SK-N-SH treated with all-trans-retinoic acid at 6 μM for 48 hours (cell line): ENCODE data around the gene ZIC5.

Source experiments
- ARNTL ChIP-seq: fragments of 450-650 bp; formaldehyde crosslinking; IDR thresholded peaks from 2 replicates; pipeline ENCODE4 v1.5.0; 2020; ENCODE audit warnings: low read depth, mild to moderate bottlenecking, moderate library complexity, borderline replicate concordance
- CSDC2 ChIP-seq: fragments of 250-450 bp; sonication (Bioruptor Pico); IDR thresholded peaks from 2 replicates; pipeline ENCODE4 v1.5.0; 2020; ENCODE audit warnings: mild to moderate bottlenecking, moderate library complexity
- ESRRG ChIP-seq: fragments of 250-450 bp; sonication (Bioruptor Pico); IDR thresholded peaks from 2 replicates; pipeline ENCODE4 v1.6.1; 2021; ENCODE audit warnings: mild to moderate bottlenecking
- GLIS3 ChIP-seq: fragments of 250-450 bp; sonication (Bioruptor Pico); IDR thresholded peaks from 2 replicates; pipeline ENCODE4 v1.5.0; 2020; ENCODE audit warnings: mild to moderate bottlenecking, moderate library complexity
- PATZ1 ChIP-seq: fragments of 250-450 bp; sonication (Bioruptor Pico); IDR thresholded peaks from 2 replicates; pipeline ENCODE4 v1.8.0; 2020; ENCODE audit warnings: mild to moderate bottlenecking, moderate library complexity, borderline replicate concordance
- POU6F1 ChIP-seq: fragments of 250-450 bp; sonication (Bioruptor Pico); IDR thresholded peaks from 2 replicates; pipeline ENCODE4 v1.8.0; 2021; ENCODE audit warnings: low read depth, mild to moderate bottlenecking, moderate library complexity, borderline replicate concordance
- RARB ChIP-seq: fragments of 250-450 bp; sonication (Bioruptor Pico); IDR thresholded peaks from 2 replicates; pipeline ENCODE4 v1.8.0; 2021; ENCODE audit warnings: mild to moderate bottlenecking, moderate library complexity
- TCF4 ChIP-seq: fragments of 250-450 bp; sonication (Bioruptor Pico); IDR thresholded peaks from 2 replicates; pipeline ENCODE4 v1.8.0; 2021; ENCODE audit warnings: mild to moderate bottlenecking, moderate library complexity, borderline replicate concordance
- TSHZ2 ChIP-seq: fragments of 250-450 bp; sonication (Bioruptor Pico); IDR thresholded peaks from 2 replicates; pipeline ENCODE4 v1.5.0; 2020; ENCODE audit warnings: mild to moderate bottlenecking, moderate library complexity
- ZC3H10 ChIP-seq: fragments of 250-450 bp; sonication (Bioruptor Pico); IDR thresholded peaks from 2 replicates; pipeline ENCODE4 v1.5.1; 2021; ENCODE audit warnings: mild to moderate bottlenecking, moderate library complexity
- ZFP30 ChIP-seq: fragments of 450-650 bp; formaldehyde crosslinking; IDR thresholded peaks from 2 replicates; pipeline ENCODE4 v1.5.0; 2022; ENCODE audit warnings: mild to moderate bottlenecking, moderate library complexity
- ZNF565 ChIP-seq: fragments of 450-650 bp; formaldehyde crosslinking; conservative IDR thresholded peaks from 2 replicates; pipeline ENCODE4 v1.5.0; 2020; ENCODE audit warnings: low read depth, mild to moderate bottlenecking, moderate library complexity
- ZNF8 ChIP-seq: fragments of 450-650 bp; formaldehyde crosslinking; IDR thresholded peaks from 2 replicates; pipeline ENCODE4 v1.5.0; 2020; ENCODE audit warnings: mild to moderate bottlenecking, moderate library complexity

GRCh38 chr13:99922631-99923404 lies 48.7 kb downstream of the ZIC5 start:
- TF ChIP-seq ZNF565 (CRISPR knock-in tag) (no peak), TSHZ2 (CRISPR knock-in tag) (no peak), ZFP30 (no peak), CSDC2 (CRISPR knock-in tag) (no peak), ZC3H10 (CRISPR knock-in tag) (no peak), ARNTL (no peak), ESRRG (no peak), TCF4 (no peak), GLIS3 (no peak), ZNF8 (CRISPR knock-in tag) (no peak), POU6F1 (no peak), RARB (CRISPR knock-in tag) (no peak), PATZ1 (CRISPR knock-in tag) (no peak)
